Measurements from ENCODE around the gene TMEM205.
"Not testable (repeated sequence)": the region's sequence is repeated elsewhere in the genome, so short reads cannot be mapped to it uniquely, and the experiment has no call there.

TMEM205 gene

GRCh38 chr19:11370744-11371143, 24.7 kb upstream of the TMEM205 start:
- DNase-seq: no peak

GRCh38 chr19:11367528-11367927, 21.5 kb upstream of the TMEM205 start:
- no peak for DNase-seq

DNA sequence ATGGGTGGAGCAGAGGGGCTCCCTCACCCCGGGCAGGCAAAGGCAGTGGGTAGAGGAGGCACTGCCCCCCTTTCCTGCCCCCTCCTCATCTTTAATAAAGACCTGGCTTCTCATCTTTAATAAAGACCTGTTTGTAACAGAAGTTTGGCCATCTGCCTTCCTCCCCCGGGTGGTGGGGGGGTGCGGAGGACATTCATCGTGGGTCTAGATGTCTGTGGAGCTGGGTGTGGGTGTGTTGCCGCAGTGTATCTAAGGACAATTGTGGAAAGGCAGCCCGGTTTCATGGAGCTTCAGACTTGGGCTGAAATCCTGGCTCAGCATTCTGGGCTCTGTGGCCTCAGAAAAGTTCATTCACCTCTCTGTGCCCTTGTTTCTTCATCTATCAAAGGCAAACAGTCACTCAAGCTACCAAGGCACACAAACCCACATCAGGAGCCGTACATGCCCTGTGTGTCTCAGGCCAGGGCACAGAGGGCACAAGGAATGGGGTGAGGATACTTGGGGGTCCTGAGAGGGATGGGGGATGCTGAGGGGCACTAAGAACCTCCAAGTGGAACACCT, 19.6 kb upstream of the TMEM205 start:
- no peak for DNase-seq

DNA sequence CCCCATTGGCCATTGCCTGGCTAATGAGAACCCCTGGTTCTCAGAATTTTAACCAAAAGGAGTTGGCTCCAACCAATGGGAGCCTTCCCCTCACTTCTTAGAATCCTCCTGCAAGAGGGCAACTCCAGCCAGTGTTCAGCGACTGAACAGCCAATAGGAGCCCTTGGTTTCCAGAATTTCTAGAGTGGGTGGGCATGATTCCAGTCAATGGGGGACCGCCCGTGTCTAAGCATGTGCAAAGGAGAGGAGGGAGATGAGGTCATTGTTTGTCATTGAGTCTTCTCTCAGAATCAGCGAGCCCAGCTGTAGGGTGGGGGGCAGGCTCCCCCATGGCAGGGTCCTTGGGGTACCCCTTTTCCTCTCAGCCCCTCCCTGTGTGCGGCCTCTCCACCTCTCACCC, 18.9 kb upstream of the TMEM205 start:
- DNase-seq: no peak

DNA sequence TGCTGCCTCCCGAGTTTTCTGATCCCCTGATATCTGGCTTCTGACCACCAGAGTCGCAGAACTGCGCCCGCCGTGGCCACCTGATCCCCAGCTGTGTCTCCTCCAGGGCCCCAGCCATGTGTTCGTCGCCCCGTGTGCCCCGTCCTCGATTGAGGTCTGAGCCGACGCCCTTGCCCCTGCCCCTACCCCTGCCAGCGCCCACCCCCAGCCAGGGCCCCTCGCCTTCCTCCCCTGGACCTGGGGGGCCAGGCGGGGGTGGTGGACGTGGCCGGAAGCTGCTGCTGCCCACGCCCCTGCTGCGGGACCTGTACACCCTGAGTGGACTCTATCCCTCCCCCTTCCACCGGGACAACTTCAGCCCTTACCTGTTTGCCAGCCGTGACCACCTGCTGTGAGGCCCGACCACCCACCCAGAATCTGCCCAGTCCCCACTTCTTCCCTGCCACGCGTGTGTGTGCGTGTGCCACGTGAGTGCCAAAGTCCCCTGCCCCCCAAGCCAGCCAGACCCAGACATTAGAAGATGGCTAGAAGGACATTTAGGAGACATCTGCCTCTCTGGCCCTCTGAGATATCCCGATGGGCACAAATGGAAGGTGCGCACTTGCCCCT, 18.3 kb upstream of the TMEM205 start:
- no peak for DNase-seq

- DNase-seq: no peak
These were observed 17.8 kb upstream of the TMEM205 start for GRCh38 chr19:11363881-11364280.

DNA sequence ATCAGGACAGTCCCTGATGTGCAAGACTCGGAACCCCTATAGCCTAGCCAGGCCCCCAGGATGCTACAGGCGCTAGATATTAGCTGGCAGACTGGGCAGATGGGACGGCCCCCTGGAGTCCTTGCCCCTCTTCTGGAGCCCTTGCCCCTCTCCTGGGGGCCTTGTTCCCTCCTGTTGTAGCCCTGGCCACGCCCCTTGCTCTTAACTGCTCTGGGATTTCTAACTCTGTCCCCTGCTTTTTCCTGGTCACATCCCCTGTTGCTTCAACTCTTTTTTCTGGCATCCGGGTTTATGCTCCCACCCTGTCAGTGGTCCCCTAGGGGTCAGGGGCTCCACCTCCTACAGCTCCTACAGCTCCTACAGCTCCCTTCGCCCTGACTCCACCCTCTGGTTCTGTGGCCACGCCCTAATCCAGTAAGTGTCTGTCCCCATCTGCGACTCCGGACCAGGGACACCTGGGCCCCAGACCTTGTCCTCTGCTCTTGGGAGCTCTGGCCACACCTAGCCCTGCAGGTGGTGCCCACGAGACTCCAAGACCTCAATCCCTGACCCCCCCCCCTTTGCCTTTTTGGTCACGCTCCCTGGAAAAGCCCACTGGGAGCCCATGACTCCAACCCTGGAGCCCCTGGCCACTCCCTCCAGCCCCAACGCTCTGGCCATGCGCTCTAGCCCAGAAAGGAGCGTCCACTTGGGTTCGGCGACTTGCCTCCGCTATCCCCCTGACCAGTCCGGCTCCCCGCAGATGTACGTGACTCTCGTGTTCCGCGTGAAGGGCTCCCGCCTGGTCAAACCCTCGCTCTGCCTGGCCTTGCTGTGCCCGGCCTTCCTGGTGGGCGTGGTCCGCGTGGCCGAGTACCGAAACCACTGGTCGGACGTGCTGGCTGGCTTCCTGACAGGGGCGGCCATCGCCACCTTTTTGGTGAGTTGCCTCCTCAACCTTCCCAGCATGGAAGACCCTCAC, 16.0 kb upstream of the TMEM205 start:
- DNase-seq: no peak

DNA sequence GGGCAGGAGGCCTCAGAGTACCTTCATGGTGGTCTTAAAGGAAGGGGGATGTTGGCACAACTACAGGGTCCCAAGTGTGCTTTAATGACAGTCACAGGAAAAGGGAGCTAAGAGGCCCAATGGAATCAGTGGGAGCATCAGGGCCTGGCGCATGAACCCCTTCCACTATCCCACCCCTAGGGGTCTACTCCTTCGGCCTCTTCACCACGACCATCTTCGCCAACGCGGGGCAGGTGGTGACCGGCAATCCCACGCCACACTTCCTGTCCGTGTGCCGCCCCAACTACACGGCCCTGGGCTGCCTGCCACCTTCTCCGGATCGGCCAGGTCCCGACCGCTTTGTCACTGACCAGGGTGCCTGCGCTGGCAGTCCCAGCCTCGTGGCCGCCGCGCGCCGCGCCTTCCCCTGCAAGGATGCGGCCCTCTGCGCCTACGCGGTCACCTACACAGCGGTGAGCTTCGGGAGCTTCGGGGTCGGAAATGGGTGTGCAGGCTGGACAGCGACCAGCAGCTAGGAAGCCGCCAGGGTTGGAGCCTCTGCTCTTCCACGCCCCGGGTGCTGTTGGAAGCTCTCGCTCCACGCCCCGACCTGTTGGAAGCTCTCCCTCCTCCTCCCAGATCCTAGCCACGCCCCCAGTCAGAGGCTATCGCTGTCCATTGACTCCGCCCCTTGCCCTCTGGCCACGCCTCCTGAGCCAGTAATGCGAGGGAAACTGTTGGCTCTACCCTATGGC, 15.1 kb upstream of the TMEM205 start:
- DNase-seq: peak; percentile 85

GRCh38 chr19:11359421-11359820, 13.4 kb upstream of the TMEM205 start:
- DNase-seq: no peak

DNA sequence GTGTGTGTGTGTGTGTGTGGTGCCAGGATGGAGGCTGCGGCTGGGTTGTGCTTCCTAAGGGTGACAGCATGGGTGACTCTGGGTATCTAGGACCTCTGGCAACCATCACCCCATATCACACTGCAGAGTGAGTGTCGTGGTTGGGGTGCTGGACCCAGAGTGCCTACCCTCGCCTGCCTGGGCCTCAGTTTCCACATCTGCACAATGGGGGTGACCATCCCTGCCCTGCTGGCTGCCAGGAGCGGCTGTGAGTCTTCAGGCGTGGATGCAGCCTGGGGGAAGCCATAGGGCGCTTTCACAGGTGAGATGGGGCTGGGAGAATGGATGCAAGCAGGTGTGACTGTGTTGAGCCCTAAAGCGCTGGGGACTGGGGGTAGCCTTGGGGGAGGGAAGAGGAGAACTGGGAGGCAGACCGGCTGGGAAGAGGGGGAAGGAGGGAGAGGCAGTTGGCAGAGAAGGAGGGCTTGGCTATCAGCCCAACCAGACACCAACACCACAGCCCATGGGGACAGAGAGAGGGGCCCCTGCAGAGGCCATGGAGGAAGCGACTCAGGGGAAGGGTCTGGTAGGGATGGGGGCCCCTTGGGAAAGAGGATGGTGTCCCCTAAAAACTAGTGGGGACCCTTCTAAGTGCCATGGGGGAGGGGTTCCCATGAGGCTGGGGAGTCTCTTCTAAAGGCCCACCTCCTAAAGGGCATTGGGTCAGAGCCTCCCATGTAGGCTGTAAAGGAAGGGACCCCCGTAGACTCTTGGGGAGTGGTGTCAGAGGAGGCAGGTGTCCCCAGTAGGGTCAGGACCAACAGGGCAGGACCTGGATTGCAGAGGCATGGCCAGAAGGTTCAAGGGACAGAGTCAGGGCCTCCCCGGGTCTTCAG, 10.8 kb upstream of the TMEM205 start:
- no peak for DNase-seq

DNA sequence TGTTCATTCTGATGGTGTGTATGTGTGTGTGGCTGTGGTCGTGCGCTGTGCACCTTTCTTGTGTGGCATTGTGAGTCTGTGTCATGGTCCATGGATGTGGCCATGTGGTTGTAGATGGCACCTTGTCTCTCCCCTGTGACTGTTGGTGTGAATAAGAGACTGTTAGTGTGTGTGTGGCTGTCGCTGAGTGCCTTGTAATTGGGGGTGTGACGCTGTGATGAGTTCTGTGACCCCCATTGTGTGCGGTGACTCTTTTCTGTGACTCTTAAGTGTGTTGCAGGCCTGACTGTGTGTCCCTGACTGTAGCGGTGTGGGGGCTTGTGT, 10.0 kb upstream of the TMEM205 start:
- no peak for DNase-seq

DNA sequence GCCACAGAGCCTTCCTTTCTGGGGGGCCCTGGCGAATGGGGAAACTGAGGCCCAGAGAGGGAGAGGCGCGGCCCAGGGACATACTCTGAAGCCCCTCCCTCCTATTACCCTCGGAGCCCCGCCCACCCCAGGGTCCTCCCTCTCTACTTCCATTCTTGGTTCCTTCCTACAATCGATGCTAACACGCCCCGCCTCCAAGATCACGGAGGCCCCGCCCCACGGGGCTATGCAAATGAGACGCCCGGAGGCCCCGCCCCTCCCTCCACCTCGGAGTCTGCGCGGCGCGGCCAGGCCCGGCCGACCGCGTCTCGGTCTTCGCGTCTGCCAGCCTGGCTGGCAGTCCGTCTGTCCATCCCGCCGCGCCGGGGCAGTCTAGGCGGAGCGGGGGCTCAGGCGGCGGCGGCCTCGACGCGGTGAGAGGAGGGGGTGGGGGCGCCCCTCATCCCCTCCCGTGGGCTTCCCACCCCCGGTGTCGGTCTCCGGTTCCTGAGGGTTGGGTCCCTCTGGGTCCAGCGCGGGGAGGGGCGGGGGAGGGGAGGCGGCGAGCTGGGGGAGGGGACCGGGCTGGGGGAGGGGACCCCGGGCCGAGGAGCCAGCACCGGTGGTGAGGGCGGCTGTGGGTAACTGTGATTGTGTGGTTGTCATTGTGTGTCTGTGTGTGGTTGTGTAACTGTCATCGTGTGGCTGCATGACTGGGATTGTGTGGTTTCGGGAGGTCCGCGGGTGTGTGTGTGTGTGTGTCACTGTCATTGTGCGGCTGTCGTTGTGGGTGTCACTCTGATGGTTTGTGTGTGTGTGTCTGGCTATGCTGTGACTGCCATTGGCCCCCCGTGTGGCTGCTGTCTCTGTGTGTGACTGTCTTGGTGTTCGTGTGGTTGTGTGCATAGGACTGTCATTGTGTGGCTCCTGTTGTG, 9.3 kb upstream of the TMEM205 start, which contains the start of gene PLPPR2:
TSS of gene PLPPR2 (plus strand) at position 273 of the 914 bp plus-strand sequence. CDS start 2,242 bp downstream, outside the sequence.
- peak; percentile 81 for DNase-seq

DNA sequence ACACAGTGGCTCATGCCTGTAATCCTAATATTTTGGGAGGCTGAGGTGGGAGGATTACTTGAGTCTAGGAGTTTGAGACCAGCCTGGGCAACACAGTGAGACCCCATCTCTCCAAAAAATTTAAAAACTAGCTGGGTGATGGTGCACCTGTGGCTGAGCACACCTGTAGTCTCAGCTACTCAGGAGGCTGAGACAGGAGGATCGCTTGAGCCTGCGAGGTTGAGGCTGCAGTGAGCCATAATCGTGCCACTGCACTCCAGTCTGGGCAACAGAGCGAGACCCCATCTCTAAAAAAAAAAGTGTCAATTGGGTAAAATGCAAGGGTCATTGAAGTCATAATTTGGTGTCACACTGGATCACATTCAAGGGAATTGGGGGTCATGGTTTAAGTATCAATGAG, 8.0 kb upstream of the TMEM205 start:
- DNase-seq: not testable (repeated sequence)

- DNase-seq: no peak
These were observed 3.1 kb upstream of the TMEM205 start for GRCh38 chr19:11349171-11349570.

DNA sequence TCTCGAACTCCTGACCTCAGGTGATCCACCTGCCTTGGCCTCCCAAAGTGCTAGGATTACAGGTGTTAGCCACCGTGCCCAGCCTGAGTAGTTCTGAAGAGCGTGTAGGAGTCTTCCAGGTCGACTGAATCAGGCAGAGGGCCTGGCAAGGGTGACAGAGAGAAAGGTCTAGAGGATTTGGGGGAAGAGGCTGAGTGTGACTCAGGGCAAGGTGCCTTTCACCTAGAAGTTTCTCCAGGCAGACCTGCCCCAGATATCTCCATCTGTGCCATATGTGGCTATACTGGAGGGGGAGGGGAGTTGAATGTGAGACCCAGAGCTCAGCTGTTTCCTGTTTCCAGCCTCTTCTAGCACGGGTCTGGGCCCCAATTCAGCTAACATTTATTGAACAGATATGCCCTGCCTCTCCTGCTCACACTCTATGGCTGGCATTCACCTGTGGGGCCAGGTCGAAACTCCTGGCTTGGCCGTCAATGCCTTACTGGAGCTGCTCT, 1.5 kb upstream of the TMEM205 start:
- no peak for DNase-seq

DNA sequence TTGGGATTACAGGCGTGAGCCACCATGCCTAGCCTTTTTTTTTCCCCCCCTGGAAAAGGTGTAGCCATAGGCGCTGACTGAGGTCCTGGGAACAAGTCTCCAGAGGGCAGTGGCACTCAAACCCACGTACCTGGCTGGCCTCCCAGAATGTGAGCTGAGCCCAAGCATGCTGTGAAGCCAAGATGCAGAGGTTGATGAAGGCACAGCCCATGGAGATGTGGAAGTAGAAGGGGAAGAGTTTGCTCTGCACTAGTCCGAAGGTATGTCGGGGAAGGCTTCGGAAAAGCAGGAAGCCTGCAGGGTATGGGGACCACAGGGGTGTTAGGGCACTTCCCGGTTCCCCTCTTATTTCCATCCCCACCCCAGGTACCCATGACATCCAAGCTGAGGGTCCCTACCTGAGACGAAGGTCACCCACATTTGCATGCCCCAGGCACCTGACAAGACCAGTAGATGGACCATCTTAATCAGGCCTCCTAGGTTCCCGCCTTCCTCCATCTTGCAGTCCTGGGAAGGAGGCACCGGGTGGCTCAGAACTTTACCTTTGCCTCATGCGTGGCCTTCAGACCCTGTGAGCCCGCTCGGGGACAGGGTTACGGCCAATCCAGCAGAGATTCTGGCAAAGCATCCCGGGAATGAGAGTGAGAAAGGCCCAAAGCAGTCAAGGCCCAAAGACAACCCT, 805 bp downstream of the TMEM205 start:
- DNase-seq: no peak

GRCh38 chr19:11342429-11342828, 3.6 kb downstream of the TMEM205 start:
- no peak for DNase-seq

GRCh38 chr19:11340099-11340467, 6.0 kb downstream of the TMEM205 start:
- DNase-seq: not testable (repeated sequence)

DNA sequence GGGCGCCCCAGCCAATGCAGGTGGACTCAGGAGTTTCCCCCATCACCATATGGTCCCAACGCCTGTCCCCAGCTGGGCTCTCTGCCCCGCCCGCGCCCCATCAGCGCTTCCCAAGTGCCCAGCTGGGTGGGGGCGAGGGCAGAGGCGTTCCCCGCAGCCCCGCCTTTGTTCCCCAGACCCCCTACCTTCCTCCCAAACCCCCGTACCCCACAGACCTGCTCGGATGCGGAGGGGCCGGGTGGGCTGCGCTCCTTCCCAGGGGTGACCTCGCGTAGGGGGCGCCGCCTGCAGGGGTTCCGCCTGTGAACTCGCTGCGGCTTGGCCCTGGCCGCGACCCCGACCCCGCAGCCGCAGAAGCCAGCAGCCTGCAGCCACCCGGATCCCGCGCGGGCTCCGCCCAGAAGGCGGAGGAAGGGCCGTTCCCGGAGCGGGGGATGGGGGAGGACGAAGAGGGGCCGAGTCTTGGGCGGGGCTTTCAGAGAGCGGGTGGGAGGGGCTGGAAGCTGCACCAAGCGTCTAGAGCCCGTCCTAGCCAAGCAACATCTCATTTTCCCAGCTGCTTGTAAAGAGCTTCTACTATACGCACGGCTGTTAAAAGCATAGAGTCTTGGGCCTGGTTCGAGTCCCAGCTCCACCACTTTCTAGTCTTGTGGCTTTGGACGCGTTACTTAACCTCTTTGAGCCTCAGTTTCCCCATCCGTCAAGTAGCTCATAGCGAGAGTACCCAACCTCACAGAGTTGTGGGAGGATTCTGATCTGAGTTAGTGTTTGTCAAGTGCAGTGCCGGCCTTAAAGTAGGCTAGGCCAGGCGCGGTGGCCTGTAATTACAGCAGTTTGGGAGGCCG, 6.6 kb downstream of the TMEM205 start, which contains the start of gene RAB3D:
TSS of gene RAB3D (minus strand) at position 404 of the 845 bp plus-strand sequence. CDS start 2,258 bp downstream, outside the sequence.
- peak; percentile 86 for DNase-seq
